Cerebellar cortex (tissue), 1 donor: ENCODE results near the gene INPP5D.
"Not testable (repeated sequence)": the region's sequence is repeated elsewhere in the genome, so short reads cannot be mapped to it uniquely, and the experiment has no call there.

Experiments used
- DNase-seq: peaks from one replicate; pipeline ENCODE4 v3.0.0-alpha.2; 2015; ENCODE audit warnings: low spot score

INPP5D gene

GRCh38 chr2:233142355-233142897 lies 82.3 kb downstream of the INPP5D start:
- DNase-seq, result no peak

- DNase-seq, result no peak
Measured at GRCh38 chr2:233143700-233144331, 83.7 kb downstream of the INPP5D start.

- no peak for DNase-seq
Measured at GRCh38 chr2:233145726-233146125, 85.6 kb downstream of the INPP5D start.

GRCh38 chr2:233146194-233146593 lies 86.1 kb downstream of the INPP5D start:
- DNase-seq, result no peak

- no peak for DNase-seq
Measured at GRCh38 chr2:233147136-233147828, 87.1 kb downstream of the INPP5D start.

- no peak for DNase-seq
Measured at GRCh38 chr2:233147829-233148167, 87.7 kb downstream of the INPP5D start.

GRCh38 chr2:233148354-233148753 lies 88.2 kb downstream of the INPP5D start:
- no peak for DNase-seq

- DNase-seq, result peak; percentile 82
Measured at GRCh38 chr2:233152541-233152940, 92.4 kb downstream of the INPP5D start.

GRCh38 chr2:233153146-233153798 lies 93.1 kb downstream of the INPP5D start:
- no peak for DNase-seq

- peak; percentile 72 for DNase-seq
Measured at GRCh38 chr2:233156001-233156400, 95.9 kb downstream of the INPP5D start.

GRCh38 chr2:233156461-233156860 lies 96.3 kb downstream of the INPP5D start:
- DNase-seq, result not testable (repeated sequence)

- DNase-seq, result no peak
Measured at GRCh38 chr2:233161730-233162129, 101.6 kb downstream of the INPP5D start.

GRCh38 chr2:233162770-233163169 lies 102.6 kb downstream of the INPP5D start:
- DNase-seq, result no peak

- no peak for DNase-seq
Measured at GRCh38 chr2:233163486-233164103, 103.5 kb downstream of the INPP5D start.

GRCh38 chr2:233164128-233164635 lies 104.0 kb downstream of the INPP5D start:
- DNase-seq, result no peak

GRCh38 chr2:233164967-233165366 lies 104.8 kb downstream of the INPP5D start:
- DNase-seq, result no peak

GRCh38 chr2:233165543-233165894 lies 105.4 kb downstream of the INPP5D start:
- DNase-seq, result no peak

- DNase-seq, result no peak
Measured at GRCh38 chr2:233165895-233166661, 105.9 kb downstream of the INPP5D start.

- no peak for DNase-seq
Measured at GRCh38 chr2:233168445-233168844, 108.3 kb downstream of the INPP5D start.

- DNase-seq, result no peak
Measured at GRCh38 chr2:233168919-233169318, 108.8 kb downstream of the INPP5D start.

- no peak for DNase-seq
Measured at GRCh38 chr2:233171344-233171743, 111.2 kb downstream of the INPP5D start.

GRCh38 chr2:233173115-233173514 lies 113.0 kb downstream of the INPP5D start:
- no peak for DNase-seq
